ENCODE results near the gene FHOD1. TPM values are rescaled to one million over a fixed set of nuclear protein-coding genes. Genes with fewer than 3 reads are reported as not detected.

FHOD1 gene
- total and polyA plus RNA-seq, 2 of the 13 experiments (the other 11 are each of a cell fraction or from before 2014, with no cell fraction given): 20.0 to 20.8 TPM

DNA sequence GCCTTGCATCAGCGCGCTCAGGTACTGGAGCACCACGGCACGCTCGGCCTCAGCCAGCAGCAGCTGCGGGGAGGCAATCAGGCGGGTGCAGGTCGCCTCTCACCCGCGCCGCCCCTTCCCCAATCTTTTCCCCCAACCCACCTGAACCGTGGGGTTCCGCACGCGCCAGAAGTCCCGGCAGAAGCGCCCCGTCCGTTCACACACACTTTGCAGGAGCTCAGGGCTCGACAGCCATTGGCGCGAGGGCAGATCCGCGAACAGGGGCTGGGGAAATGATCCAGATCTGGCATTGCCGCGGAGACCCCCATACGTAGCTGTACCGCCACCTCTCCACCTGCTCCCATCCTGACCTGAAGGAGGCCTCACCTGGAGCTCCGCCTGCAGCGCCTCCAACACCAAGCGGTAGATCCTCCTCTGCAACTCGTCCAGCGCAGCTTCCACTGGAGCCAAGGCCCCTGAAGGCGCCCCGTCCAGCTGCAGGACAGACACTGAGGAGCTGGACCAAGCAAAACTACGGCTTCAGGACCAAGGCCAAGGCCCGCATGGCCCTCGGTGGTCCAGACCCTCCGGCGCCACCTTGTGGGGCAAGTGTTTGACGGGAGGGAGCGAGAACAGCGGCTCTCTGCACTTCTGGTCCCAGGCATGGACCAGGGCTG lies 62.2 kb downstream of the FHOD1 start (continued):
- peak; percentile 99 for TF ChIP-seq HBP1 (CRISPR knock-in tag; IDR thresholded peaks at IDR 0.05; ENCODE audit: low read depth)
- TF ChIP-seq ZFP37 (CRISPR knock-in tag; IDR thresholded peaks at IDR 0.05; ENCODE audit: borderline replicate concordance): peak; percentile 52; the same call in 1 of the 2 replicates
- TF ChIP-seq, protein P1, sequence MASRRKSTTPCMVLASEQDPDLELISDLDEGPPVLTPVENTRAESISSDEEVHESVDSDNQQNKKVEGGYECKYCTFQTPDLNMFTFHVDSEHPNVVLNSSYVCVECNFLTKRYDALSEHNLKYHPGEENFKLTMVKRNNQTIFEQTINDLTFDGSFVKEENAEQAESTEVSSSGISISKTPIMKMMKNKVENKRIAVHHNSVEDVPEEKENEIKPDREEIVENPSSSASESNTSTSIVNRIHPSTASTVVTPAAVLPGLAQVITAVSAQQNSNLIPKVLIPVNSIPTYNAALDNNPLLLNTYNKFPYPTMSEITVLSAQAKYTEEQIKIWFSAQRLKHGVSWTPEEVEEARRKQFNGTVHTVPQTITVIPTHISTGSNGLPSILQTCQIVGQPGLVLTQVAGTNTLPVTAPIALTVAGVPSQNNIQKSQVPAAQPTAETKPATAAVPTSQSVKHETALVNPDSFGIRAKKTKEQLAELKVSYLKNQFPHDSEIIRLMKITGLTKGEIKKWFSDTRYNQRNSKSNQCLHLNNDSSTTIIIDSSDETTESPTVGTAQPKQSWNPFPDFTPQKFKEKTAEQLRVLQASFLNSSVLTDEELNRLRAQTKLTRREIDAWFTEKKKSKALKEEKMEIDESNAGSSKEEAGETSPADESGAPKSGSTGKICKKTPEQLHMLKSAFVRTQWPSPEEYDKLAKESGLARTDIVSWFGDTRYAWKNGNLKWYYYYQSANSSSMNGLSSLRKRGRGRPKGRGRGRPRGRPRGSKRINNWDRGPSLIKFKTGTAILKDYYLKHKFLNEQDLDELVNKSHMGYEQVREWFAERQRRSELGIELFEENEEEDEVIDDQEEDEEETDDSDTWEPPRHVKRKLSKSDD (CRISPR knock-in tag; IDR thresholded peaks at IDR 0.05; ENCODE audit: low read depth): peak; percentile 63; the same call in 1 of the 2 replicates
- TF ChIP-seq EZH2 (conservative IDR thresholded peaks at IDR 0.05; ENCODE audit: low read depth, low read length): no peak
- peak; percentile 96 for TF ChIP-seq MYNN (CRISPR knock-in tag; IDR thresholded peaks at IDR 0.05; ENCODE audit: low read depth)
- TF ChIP-seq ATAD3A (CRISPR knock-in tag; IDR thresholded peaks at IDR 0.05): peak; percentile 88
- peak; percentile 80 for TF ChIP-seq GATAD1 (CRISPR knock-in tag; IDR thresholded peaks at IDR 0.05)
- TF ChIP-seq NR2C2 (CRISPR knock-in tag; IDR thresholded peaks at IDR 0.05; ENCODE audit: borderline replicate concordance): no peak
- TF ChIP-seq MIXL1 (CRISPR knock-in tag; IDR thresholded peaks at IDR 0.05): peak; percentile 93
- TF ChIP-seq ZNF260 (CRISPR knock-in tag; IDR thresholded peaks at IDR 0.05; ENCODE audit: borderline replicate concordance, low read depth): no peak
- TF ChIP-seq ETV5 (CRISPR knock-in tag; IDR thresholded peaks at IDR 0.05; ENCODE audit: borderline replicate concordance): peak; percentile 75
- TF ChIP-seq, protein P2, sequence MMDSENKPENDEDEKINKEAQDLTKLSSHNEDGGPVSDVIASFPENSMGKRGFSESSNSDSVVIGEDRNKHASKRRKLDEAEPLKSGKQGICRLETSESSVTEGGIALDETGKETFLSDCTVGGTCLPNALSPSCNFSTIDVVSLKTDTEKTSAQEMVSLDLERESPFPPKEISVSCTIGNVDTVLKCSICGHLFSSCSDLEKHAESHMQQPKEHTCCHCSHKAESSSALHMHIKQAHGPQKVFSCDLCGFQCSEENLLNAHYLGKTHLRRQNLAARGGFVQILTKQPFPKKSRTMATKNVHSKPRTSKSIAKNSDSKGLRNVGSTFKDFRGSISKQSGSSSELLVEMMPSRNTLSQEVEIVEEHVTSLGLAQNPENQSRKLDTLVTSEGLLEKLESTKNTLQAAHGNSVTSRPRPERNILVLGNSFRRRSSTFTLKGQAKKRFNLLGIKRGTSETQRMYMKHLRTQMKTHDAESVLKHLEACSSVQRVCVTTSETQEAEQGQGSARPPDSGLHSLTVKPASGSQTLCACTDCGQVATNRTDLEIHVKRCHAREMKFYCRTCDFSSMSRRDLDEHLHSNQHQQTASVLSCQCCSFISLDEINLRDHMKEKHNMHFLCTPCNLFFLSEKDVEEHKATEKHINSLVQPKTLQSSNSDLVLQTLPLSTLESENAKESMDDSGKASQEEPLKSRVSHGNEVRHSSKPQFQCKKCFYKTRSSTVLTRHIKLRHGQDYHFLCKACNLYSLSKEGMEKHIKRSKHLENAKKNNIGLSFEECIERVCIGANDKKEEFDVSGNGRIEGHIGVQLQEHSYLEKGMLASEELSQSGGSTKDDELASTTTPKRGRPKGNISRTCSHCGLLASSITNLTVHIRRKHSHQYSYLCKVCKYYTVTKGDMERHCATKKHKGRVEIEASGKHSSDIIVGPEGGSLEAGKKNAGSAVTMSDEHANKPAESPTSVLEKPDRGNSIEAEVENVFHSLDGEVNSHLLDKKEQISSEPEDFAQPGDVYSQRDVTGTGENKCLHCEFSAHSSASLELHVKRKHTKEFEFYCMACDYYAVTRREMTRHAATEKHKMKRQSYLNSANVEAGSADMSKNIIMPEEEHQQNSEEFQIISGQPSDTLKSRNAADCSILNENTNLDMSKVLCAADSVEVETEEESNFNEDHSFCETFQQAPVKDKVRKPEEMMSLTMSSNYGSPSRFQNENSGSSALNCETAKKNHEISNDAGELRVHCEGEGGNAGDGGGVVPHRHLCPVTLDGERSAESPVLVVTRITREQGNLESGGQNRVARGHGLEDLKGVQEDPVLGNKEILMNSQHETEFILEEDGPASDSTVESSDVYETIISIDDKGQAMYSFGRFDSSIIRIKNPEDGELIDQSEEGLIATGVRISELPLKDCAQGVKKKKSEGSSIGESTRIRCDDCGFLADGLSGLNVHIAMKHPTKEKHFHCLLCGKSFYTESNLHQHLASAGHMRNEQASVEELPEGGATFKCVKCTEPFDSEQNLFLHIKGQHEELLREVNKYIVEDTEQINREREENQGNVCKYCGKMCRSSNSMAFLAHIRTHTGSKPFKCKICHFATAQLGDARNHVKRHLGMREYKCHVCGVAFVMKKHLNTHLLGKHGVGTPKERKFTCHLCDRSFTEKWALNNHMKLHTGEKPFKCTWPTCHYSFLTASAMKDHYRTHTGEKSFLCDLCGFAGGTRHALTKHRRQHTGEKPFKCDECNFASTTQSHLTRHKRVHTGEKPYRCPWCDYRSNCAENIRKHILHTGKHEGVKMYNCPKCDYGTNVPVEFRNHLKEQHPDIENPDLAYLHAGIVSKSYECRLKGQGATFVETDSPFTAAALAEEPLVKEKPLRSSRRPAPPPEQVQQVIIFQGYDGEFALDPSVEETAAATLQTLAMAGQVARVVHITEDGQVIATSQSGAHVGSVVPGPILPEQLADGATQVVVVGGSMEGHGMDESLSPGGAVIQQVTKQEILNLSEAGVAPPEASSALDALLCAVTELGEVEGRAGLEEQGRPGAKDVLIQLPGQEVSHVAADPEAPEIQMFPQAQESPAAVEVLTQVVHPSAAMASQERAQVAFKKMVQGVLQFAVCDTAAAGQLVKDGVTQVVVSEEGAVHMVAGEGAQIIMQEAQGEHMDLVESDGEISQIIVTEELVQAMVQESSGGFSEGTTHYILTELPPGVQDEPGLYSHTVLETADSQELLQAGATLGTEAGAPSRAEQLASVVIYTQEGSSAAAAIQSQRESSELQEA (CRISPR knock-in tag; IDR thresholded peaks at IDR 0.05; ENCODE audit: not compliant biosample characterization): peak; percentile 45
- TF ChIP-seq, protein P3, sequence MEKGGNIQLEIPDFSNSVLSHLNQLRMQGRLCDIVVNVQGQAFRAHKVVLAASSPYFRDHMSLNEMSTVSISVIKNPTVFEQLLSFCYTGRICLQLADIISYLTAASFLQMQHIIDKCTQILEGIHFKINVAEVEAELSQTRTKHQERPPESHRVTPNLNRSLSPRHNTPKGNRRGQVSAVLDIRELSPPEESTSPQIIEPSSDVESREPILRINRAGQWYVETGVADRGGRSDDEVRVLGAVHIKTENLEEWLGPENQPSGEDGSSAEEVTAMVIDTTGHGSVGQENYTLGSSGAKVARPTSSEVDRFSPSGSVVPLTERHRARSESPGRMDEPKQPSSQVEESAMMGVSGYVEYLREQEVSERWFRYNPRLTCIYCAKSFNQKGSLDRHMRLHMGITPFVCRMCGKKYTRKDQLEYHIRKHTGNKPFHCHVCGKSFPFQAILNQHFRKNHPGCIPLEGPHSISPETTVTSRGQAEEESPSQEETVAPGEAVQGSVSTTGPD (CRISPR knock-in tag; IDR thresholded peaks at IDR 0.05): no peak
- peak; percentile 84 for TF ChIP-seq ZNF777 (CRISPR knock-in tag; IDR thresholded peaks at IDR 0.05)
